GM23338 (cell line): ENCODE data around the gene MRPS34. TPM values are rescaled to one million over a fixed set of nuclear protein-coding genes. Genes with fewer than 3 reads are reported as not detected.

Experiments
- ATAC-seq: fragments of 200-7000 bp; cut with Tn5 transposase; 3 replicates; pipeline ENCODE4 v1.9.1; 2020
- DNase-seq: peaks from one replicate; pipeline ENCODE4 v3.0.0-alpha.2; 2015; ENCODE audit warnings: low spot score
- H2AFZ ChIP-seq: fragments of 200-600 bp; sonication (generic); 2 replicates; pipeline ENCODE4 v1.8.0; 2016; ENCODE audit warnings: antibody characterized with exemption, mild to moderate bottlenecking, moderate library complexity
- H3F3A ChIP-seq: fragments of 200-600 bp; sonication (generic); replicated peaks from 2 replicates; pipeline ENCODE4 v1.8.0; 2017; ENCODE audit warnings: antibody characterized with exemption, mixed run types, low read depth
- H3K27ac ChIP-seq: fragments of 200-600 bp; sonication (generic); 2 replicates; pipeline ENCODE4 v1.6.1; 2016; ENCODE audit warnings: low read depth
- H3K27me3 ChIP-seq: fragments of 200-600 bp; sonication (generic); 2 replicates; pipeline ENCODE4 v1.8.0; 2016; ENCODE audit warnings: mild to moderate bottlenecking, mixed run types, moderate library complexity; ENCODE audit not compliant: insufficient read depth
- H3K36me3 ChIP-seq: fragments of 200-600 bp; sonication (generic); 2 replicates; pipeline ENCODE4 v1.8.0; 2016; ENCODE audit warnings: mild to moderate bottlenecking; ENCODE audit not compliant: insufficient read depth
- H3K4me1 ChIP-seq: fragments of 200-600 bp; sonication (generic); 2 replicates; pipeline ENCODE4 v1.8.0; 2016; ENCODE audit warnings: mild to moderate bottlenecking, moderate library complexity; ENCODE audit not compliant: insufficient read depth
- H3K4me2 ChIP-seq: fragments of 200-600 bp; sonication (generic); 2 replicates; pipeline ENCODE4 v1.7.1; 2017; ENCODE audit warnings: mixed run types
- H3K4me3 ChIP-seq: fragments of 200-600 bp; sonication (generic); 2 replicates; pipeline ENCODE4 v1.6.1; 2016; ENCODE audit warnings: mixed run types
- H3K79me2 ChIP-seq: fragments of 200-600 bp; sonication (generic); replicated peaks from 2 replicates; pipeline ENCODE4 v1.8.0; 2017; ENCODE audit warnings: mild to moderate bottlenecking; ENCODE audit not compliant: insufficient read depth
- H3K9me2 ChIP-seq: fragments of 200-600 bp; sonication (generic); 2 replicates; pipeline ENCODE4 v1.8.0; 2017; ENCODE audit not compliant: insufficient read depth
- H4K20me1 ChIP-seq: fragments of 200-600 bp; sonication (generic); replicated peaks from 2 replicates; pipeline ENCODE4 v1.8.0; 2017; ENCODE audit warnings: mild to moderate bottlenecking; ENCODE audit not compliant: insufficient read depth
- H3K27ac Mint-ChIP-seq: 2 replicates; pipeline ENCODE4 v1.8.0; 2020; ENCODE audit warnings: inconsistent platforms, mild to moderate bottlenecking, moderate library complexity, mixed read lengths
- H3K27me3 Mint-ChIP-seq: 3 replicates; pipeline ENCODE4 v1.8.0; 2022; ENCODE audit warnings: low read depth, mild to moderate bottlenecking, moderate library complexity, mixed read lengths, inconsistent platforms; ENCODE audit not compliant: insufficient read depth, poor library complexity
- H3K36me3 Mint-ChIP-seq: 3 replicates; pipeline ENCODE4 v1.8.0; 2021; ENCODE audit warnings: low read depth, mild to moderate bottlenecking, inconsistent platforms, moderate library complexity, mixed read lengths
- H3K4me1 Mint-ChIP-seq: 3 replicates; pipeline ENCODE4 v1.8.0; 2020; ENCODE audit warnings: mild to moderate bottlenecking, inconsistent platforms, mixed read lengths
- H3K4me3 Mint-ChIP-seq: 3 replicates; pipeline ENCODE4 v1.8.0; 2021; ENCODE audit warnings: moderate library complexity, mild to moderate bottlenecking, inconsistent platforms, mixed read lengths
- H3K9me3 Mint-ChIP-seq: 3 replicates; pipeline ENCODE4 v1.8.0; 2020; ENCODE audit warnings: moderate library complexity, mild to moderate bottlenecking, inconsistent platforms, mixed read lengths
- CREB1 ChIP-seq: fragments of 250-450 bp; sonication (Bioruptor Pico); IDR thresholded peaks from 2 replicates; pipeline ENCODE4 v1.5.0; 2020; ENCODE audit warnings: low read depth, mild to moderate bottlenecking, moderate library complexity
- EZH2 ChIP-seq: fragments of 200-600 bp; sonication (generic); IDR thresholded peaks from one replicate; pipeline ENCODE4 v1.8.0; 2017; ENCODE audit warnings: antibody characterized with exemption, mild to moderate bottlenecking, low read depth; ENCODE audit not compliant: unreplicated experiment
- EZH2phosphoT487 ChIP-seq: fragments of 200-600 bp; sonication (generic); IDR thresholded peaks from one replicate; pipeline ENCODE4 v1.8.1; 2018; ENCODE audit warnings: antibody characterized with exemption; ENCODE audit not compliant: unreplicated experiment
- JUNB ChIP-seq: IDR thresholded peaks from one replicate; pipeline ENCODE4 v1.6.1; 2016; ENCODE audit warnings: antibody characterized with exemption; ENCODE audit not compliant: unreplicated experiment
- NANOG ChIP-seq: IDR thresholded peaks from 2 replicates; pipeline ENCODE4 v1.6.1; 2016; ENCODE audit warnings: antibody characterized with exemption, borderline replicate concordance
- POLR2AphosphoS5 ChIP-seq: IDR thresholded peaks from 2 replicates; pipeline ENCODE4 v1.6.1; 2016; ENCODE audit warnings: antibody characterized with exemption, low read depth
- REST ChIP-seq: IDR thresholded peaks from one replicate; pipeline ENCODE4 v1.6.1; 2018; ENCODE audit warnings: antibody characterized with exemption; ENCODE audit not compliant: unreplicated experiment
- STAT1 ChIP-seq: IDR thresholded peaks from one replicate; pipeline ENCODE4 v1.6.1; 2016; ENCODE audit warnings: antibody characterized with exemption; ENCODE audit not compliant: unreplicated experiment
- ZNF114 ChIP-seq: fragments of 250-450 bp; sonication (Bioruptor Pico); IDR thresholded peaks from 2 replicates; pipeline ENCODE4 v1.5.0; 2020; ENCODE audit warnings: mild to moderate bottlenecking, moderate library complexity
- ZNF331 ChIP-seq: fragments of 250-450 bp; sonication (Bioruptor Pico); IDR thresholded peaks from 2 replicates; pipeline ENCODE4 v1.5.0; 2020; ENCODE audit warnings: low read depth, mild to moderate bottlenecking, moderate library complexity
- polyA plus RNA-seq: library from polyadenylated mRNA; unstranded; fragments of >200 nt; fragmentation: Nextera tagmentation; extraction: Ambion mirVana; gene quantifications from 2 replicates; pipeline ENCODE4 v1.2.1, GENCODE V29; 2016
- total RNA-seq: library from RNA; depleted of rRNA; stranded (reverse); fragments of >200 nt; shearing (Covaris generic); gene quantifications from 2 replicates; pipeline ENCODE4 v1.2.3, GENCODE V29; 2014
- TF ChIP-seq, protein P1 (sequence below), 2 experiments: fragments of 200-600 bp in 1 of 2; sonication (generic) in 1 of 2; conservative IDR thresholded peaks; 2 replicates each; pipeline versions ENCODE4 v1.5.1 to v1.6.1; 2016 to 2017; ENCODE audit warnings: antibody characterized with exemption in 2 of 2, low read depth in 2 of 2, mild to moderate bottlenecking in 2 of 2, moderate library complexity in 1 of 2
- TF ChIP-seq, protein P2 (sequence below): fragments of 250-450 bp; sonication (Bioruptor Pico); IDR thresholded peaks from 2 replicates; pipeline ENCODE4 v1.5.0; 2020; ENCODE audit warnings: mild to moderate bottlenecking, moderate library complexity
- TF ChIP-seq, protein P3 (sequence below): IDR thresholded peaks from 2 replicates; pipeline ENCODE4 v1.6.1; 2016; ENCODE audit warnings: antibody characterized with exemption

Gene MRPS34
- total and polyA plus RNA-seq, 2 experiments from 2014 or later, result 248 to 391 TPM

- no peak for TF ChIP-seq REST
- no peak for TF ChIP-seq JUNB
- TF ChIP-seq EZH2, result no peak
- no peak for TF ChIP-seq EZH2phosphoT487
- TF ChIP-seq, protein P1, sequence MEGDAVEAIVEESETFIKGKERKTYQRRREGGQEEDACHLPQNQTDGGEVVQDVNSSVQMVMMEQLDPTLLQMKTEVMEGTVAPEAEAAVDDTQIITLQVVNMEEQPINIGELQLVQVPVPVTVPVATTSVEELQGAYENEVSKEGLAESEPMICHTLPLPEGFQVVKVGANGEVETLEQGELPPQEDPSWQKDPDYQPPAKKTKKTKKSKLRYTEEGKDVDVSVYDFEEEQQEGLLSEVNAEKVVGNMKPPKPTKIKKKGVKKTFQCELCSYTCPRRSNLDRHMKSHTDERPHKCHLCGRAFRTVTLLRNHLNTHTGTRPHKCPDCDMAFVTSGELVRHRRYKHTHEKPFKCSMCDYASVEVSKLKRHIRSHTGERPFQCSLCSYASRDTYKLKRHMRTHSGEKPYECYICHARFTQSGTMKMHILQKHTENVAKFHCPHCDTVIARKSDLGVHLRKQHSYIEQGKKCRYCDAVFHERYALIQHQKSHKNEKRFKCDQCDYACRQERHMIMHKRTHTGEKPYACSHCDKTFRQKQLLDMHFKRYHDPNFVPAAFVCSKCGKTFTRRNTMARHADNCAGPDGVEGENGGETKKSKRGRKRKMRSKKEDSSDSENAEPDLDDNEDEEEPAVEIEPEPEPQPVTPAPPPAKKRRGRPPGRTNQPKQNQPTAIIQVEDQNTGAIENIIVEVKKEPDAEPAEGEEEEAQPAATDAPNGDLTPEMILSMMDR (conservative IDR thresholded peaks at IDR 0.05; ENCODE audit: low read depth in 2 of 2), result no peak
- TF ChIP-seq, protein P2, sequence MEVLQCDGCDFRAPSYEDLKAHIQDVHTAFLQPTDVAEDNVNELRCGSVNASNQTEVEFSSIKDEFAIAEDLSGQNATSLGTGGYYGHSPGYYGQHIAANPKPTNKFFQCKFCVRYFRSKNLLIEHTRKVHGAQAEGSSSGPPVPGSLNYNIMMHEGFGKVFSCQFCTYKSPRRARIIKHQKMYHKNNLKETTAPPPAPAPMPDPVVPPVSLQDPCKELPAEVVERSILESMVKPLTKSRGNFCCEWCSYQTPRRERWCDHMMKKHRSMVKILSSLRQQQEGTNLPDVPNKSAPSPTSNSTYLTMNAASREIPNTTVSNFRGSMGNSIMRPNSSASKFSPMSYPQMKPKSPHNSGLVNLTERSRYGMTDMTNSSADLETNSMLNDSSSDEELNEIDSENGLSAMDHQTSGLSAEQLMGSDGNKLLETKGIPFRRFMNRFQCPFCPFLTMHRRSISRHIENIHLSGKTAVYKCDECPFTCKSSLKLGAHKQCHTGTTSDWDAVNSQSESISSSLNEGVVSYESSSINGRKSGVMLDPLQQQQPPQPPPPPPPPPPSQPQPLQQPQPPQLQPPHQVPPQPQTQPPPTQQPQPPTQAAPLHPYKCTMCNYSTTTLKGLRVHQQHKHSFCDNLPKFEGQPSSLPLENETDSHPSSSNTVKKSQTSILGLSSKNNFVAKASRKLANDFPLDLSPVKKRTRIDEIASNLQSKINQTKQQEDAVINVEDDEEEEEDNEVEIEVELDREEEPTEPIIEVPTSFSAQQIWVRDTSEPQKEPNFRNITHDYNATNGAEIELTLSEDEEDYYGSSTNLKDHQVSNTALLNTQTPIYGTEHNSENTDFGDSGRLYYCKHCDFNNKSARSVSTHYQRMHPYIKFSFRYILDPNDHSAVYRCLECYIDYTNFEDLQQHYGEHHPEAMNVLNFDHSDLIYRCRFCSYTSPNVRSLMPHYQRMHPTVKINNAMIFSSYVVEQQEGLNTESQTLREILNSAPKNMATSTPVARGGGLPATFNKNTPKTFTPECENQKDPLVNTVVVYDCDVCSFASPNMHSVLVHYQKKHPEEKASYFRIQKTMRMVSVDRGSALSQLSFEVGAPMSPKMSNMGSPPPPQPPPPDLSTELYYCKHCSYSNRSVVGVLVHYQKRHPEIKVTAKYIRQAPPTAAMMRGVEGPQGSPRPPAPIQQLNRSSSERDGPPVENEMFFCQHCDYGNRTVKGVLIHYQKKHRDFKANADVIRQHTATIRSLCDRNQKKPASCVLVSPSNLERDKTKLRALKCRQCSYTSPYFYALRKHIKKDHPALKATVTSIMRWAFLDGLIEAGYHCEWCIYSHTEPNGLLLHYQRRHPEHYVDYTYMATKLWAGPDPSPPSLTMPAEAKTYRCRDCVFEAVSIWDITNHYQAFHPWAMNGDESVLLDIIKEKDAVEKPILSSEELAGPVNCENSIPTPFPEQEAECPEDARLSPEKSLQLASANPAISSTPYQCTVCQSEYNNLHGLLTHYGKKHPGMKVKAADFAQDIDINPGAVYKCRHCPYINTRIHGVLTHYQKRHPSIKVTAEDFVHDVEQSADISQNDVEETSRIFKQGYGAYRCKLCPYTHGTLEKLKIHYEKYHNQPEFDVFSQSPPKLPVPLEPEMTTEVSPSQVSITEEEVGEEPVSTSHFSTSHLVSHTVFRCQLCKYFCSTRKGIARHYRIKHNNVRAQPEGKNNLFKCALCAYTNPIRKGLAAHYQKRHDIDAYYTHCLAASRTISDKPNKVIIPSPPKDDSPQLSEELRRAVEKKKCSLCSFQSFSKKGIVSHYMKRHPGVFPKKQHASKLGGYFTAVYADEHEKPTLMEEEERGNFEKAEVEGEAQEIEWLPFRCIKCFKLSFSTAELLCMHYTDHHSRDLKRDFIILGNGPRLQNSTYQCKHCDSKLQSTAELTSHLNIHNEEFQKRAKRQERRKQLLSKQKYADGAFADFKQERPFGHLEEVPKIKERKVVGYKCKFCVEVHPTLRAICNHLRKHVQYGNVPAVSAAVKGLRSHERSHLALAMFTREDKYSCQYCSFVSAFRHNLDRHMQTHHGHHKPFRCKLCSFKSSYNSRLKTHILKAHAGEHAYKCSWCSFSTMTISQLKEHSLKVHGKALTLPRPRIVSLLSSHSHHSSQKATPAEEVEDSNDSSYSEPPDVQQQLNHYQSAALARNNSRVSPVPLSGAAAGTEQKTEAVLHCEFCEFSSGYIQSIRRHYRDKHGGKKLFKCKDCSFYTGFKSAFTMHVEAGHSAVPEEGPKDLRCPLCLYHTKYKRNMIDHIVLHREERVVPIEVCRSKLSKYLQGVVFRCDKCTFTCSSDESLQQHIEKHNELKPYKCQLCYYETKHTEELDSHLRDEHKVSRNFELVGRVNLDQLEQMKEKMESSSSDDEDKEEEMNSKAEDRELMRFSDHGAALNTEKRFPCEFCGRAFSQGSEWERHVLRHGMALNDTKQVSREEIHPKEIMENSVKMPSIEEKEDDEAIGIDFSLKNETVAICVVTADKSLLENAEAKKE (CRISPR knock-in tag), result no peak
- TF ChIP-seq POLR2AphosphoS5, result no peak
- TF ChIP-seq NANOG, result no peak
- no peak for TF ChIP-seq CREB1 (CRISPR knock-in tag)
- TF ChIP-seq STAT1, result no peak
- no peak for TF ChIP-seq ZNF114
- TF ChIP-seq, protein P3, sequence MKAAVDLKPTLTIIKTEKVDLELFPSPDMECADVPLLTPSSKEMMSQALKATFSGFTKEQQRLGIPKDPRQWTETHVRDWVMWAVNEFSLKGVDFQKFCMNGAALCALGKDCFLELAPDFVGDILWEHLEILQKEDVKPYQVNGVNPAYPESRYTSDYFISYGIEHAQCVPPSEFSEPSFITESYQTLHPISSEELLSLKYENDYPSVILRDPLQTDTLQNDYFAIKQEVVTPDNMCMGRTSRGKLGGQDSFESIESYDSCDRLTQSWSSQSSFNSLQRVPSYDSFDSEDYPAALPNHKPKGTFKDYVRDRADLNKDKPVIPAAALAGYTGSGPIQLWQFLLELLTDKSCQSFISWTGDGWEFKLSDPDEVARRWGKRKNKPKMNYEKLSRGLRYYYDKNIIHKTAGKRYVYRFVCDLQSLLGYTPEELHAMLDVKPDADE, result no peak
- no peak for TF ChIP-seq ZNF331 (CRISPR knock-in tag)
- DNase-seq (no peak), ATAC-seq (peak; percentile 13)
- Histone ChIP-seq H3K4me2 (no peak within 1 kb of the TSS), H3K27me3 (no peaks in the 10 kb centered on the region), H3F3A (no peaks in the 10 kb centered on the region), H3K79me2 (no peaks in the 10 kb centered on the region), H4K20me1 (no peaks in the 10 kb centered on the region), H3K27ac (no peak within 1 kb of the TSS), H3K4me1 (no peaks in the 10 kb centered on the region), H3K36me3 (no peaks in the 10 kb centered on the region; the same call in 1 of the 2 replicates), H3K9me2 (no peaks in the 10 kb centered on the region), H3K4me3 (no peak within 1 kb of the TSS), H2AFZ (no peak within 1 kb of the TSS)
- H3K4me1 Mint-ChIP-seq, result no peaks in the 10 kb centered on the region
- peaks cover 28% of the 10 kb centered on the region for H3K36me3 Mint-ChIP-seq
- H3K27ac Mint-ChIP-seq, result no peak within 1 kb of the TSS
- H3K4me3 Mint-ChIP-seq, result no peak within 1 kb of the TSS
- H3K27me3 Mint-ChIP-seq, result no peaks in the 10 kb centered on the region
- H3K9me3 Mint-ChIP-seq, result peaks cover 25% of the 10 kb centered on the region
Measured at GRCh38 chr16:1793578-1794220, 20.8 kb upstream of the MRPS34 start, which contains the start of gene IGFALS. IGFALS (minus strand) TSS chr16:1793705; CDS start chr16:1793652, 53 bp downstream.
